NCI-H345 treated with DMSO at 0.1 percent for 48 hours (cell line): Measurements from ENCODE around the gene GPR157.
"Not testable (repeated sequence)": the region's sequence is repeated elsewhere in the genome, so short reads cannot be mapped to it uniquely, and the experiment has no call there.

ENCODE experiments used
- DNase-seq: peaks from one replicate; lab custom pipeline; 2025; ENCODE audit not compliant: unreplicated experiment; lab: John Stamatoyannopoulos, UW

GPR157 gene

DNA sequence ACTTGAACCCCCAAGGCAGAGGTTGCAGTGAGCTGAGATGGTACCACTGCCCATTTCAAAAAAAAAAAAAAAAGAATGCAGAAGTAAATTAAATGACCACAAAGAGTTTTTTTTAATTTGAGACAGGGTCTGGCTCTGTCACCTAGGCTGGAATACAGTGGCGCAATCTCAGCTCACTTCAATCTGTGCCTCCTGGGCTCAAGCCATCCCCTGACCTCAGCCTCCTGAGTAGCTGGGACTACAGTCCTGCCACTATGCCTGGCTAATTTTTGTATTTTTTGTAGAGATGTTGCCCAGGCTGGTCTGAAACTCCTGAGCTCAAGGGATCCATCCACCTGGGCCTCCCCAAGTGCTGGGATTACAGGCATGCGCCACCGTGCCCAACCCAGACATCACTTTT is 20.2 kb upstream of the GPR157 start:
- no peak for DNase-seq

DNA sequence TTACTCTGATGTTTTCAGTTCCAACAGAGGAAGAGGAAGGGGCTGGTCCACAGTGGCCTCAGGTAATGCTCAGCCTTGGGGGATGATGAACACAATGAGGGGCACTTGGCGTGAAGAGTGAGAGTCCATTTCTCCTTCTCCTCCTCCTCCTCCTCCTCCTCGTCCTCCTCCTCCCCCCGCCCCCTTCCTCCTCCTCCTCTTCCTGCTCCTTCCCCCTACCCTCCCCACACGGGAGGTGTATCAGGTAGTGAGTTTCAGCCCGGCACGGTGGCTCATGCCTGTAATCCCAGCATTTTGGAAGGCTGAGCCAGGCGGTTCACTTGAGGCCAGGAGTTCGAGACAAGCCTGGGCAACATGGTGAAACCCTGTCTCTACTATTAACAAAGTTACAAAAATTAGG is 17.3 kb upstream of the GPR157 start:
- DNase-seq: no peak

DNA sequence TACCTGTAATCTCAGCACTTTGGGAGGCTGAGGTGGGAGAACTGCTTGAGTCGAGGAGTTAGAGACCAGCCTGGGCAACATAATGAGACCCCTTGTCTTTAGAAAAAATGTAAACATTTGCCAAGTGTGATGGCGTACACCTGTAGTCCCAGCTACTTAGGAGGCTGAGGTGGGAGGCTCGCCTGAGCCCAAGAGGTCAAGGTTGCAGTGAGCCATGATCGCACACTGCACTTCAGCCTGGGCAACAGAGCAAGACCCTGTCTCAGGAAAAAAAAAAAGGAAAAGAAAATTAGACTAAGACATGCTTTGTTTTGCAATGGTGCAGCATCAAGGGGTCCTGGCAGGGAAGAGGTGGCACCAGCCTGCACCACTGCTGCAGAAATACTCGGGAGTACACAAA is 16.8 kb upstream of the GPR157 start:
- DNase-seq: no peak

DNA sequence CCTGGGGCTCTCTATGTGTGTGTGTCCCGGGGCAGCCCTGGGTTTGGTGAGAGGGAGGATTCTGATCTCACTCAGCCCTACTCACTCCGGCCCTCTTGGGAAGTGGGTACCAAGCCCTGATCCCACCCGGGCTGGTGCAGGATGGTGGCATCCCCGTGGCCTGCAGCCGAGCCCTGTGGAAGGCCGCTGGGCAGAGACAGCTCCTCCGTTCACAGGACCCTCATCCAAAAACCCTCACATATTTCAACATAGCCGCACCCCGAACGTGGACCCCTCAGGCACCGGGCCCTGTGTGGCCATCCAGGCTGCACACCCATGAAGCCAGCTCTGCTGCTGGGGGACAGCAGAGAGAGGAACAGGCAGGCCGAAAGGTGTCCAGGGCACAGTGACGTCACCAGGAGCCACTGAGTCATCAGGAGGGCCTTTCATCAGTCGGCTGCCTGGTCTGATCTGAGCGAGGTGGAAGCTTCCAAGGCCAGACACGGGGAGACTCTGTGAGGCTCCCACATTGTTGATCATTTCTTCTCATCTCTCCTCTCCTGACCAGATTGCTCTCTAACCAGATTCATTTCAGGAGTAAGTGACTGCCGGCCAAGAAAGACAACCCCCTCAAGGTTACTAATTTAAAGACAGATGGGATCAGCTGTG is 16.2 kb upstream of the GPR157 start:
- no peak for DNase-seq

DNA sequence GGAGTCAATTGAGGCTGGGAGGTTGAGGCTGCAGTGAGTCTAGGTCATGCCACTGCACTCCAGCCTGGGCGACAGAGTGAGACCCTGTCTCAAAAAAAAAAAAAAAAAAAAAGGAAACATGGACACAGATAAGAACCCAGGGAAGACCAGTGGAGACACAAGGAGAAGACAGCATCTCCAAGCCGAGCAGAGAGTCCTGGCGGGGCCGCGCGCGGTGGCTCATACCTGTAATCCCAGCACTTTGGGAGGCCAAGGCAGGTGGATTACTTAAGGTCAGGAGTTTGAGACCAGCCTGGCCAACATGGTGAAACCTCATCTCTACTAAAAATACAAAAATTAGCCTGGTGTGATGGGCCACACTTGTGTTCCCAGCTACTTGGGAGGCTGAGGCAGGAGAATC is 15.6 kb upstream of the GPR157 start:
- DNase-seq: not testable (repeated sequence)

DNA sequence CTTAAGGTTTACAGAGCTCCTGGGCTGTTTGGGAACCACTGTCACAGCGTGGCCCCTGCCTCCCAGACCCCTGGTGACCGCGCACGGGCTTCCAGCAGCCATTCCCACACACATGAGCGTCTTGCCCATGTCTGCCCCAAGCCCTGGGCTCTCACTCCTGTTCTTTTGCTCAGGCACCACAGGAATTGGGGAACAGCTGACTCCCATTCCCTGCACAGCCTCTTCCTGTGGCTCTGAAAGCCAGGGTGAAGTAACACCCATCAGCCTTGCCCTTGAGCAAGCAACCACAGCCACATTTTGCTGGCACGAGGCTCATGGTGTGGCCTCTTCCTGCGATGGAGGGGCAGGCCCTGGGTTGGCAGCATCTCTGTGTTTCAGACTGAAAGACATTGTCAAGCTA is 14.3 kb upstream of the GPR157 start:
- no peak for DNase-seq

DNA sequence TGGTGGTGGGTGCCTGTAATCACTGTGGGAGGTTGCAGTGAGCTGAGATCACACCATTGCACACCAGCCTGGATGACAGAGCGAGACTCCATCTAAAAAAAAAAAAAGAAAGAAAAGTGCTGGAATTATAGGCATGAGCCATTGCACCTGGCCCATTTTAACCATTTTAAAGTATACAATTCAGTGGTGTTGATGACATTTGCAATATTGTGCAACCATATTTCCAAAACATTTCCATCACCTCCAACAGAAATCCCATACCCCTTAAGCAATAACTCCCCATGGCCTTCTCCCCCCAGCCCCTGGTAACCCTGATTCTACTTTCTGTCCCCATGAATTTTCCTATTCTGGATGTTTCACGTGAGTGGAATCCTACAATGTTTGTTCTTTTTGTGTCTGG is 11.0 kb upstream of the GPR157 start:
- DNase-seq: no peak

DNA sequence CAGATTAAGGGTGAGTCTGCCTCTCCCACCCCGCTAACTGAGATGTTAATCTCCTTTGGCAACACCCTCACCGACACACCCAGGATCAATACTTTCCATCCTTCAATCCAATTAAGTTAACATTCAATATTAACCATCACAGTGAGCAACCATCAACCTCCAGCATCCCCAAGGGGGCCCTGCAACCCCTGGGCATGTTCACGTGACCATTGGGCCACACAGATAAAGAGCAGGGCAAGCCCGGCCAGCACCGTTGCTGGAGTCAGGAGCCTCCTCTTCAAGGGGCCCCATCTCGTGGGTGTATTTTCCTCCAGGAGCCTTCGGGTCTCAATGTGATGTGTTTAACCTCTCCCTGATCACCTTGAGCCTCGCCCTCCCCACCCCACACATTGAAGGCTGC is 8.0 kb upstream of the GPR157 start:
- no peak for DNase-seq

DNA sequence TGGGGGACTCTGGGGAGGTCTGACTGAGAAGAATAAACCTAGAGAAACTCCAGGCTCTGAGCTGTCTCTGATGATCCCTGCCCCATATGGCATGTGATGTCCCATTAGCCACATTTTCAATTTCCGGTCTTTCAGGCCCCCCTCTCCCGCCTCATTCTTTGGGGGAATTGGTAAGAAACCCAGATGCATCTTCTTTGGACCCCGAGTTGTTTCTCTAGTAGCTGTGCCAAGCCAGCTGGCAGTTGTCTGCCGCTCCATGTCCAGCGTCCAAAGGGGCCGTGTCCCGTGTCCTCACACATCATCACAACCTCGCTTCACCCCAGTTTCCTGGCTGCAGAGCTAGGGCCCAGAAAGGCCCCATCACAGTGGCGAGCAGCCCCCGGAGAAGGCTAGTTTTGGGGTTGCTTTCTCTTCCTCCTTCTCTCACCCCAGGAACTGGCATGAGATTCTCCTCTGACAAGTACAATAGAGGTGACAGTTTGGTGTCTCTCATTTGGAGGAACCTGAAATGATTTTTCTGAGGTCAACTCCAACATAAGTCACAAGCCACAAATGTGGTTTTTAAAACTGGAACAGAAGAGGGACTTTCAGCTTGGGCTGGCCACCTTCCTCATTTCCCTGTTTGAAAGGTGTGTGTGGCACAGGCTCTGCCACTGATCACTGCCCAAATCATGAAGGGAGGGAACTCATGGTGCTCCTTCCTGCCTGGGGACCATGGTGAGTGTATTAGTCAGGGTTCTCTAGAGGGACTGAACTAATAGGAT is 6.4 kb upstream of the GPR157 start:
- DNase-seq: no peak

DNA sequence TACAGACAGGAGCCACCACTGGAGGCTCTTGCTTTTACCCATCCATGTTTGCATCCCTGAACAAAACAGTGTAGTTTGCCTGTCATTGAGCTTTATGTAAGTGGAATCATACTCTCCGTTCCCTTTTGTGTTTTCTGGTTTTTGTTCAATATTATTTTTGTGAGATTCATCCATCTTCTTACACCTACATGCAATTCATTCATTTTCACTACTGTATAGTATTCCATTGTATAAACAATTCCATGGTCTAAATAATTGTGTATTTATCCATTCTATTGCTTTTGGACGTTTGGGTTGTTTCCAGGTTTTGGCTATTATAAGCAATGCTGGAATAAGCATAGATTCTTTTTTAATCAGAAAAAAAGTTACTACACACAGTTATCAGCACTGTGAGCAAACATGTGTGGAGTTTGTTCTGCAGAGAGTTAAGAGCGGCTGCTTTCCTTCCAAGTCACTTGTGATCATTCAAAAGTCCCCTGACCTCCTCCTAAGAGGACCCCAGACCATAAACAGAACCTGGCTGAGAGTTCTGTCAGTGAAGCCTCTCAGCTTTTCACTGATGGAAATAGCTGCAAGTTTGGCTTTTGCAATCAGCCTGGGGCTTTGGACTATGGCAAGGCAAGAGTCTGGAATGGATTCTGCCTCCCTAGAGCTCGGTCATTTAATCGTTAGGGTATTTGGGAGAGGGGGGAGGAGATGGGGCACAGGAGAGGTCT is 5.1 kb upstream of the GPR157 start:
- DNase-seq: no peak

DNA sequence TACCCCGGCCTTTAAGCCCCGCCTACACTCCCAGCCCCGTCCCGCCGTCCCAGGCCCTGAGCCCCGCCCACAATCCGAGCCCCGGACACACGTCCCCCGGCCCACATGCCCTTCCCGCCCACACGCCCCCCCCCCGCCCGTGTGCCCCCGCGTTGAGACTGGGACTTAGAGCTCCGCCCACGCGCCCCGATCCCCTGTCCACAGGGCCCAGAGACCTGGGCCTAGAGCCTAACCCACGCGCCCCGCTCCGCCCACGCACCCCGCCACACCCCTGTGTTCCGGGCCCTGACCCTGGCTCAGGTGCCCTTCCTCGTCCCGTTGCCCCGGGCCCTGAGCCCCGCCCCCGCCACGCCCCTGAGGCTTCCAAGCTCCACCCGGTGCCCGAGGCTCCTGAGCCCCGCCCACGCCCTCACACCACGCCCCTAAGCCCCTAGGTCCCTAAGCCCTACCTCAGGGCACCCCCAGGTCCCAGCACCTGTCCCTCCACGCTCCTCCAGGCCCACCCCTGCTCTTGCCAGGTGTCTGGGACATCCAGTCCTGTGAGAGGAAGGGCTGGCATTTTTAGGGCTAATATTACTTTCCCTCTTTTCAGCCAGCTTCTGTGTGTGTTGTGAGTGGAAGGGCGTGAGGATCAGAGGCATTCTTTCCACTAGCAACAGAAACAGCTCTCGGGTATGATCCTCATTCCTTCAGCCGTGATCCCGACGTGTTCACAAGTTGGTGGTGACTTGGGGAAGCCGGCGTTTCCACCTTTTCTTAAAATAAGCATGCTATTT is 552 bp upstream of the GPR157 start:
- DNase-seq: peak; percentile 38

DNA sequence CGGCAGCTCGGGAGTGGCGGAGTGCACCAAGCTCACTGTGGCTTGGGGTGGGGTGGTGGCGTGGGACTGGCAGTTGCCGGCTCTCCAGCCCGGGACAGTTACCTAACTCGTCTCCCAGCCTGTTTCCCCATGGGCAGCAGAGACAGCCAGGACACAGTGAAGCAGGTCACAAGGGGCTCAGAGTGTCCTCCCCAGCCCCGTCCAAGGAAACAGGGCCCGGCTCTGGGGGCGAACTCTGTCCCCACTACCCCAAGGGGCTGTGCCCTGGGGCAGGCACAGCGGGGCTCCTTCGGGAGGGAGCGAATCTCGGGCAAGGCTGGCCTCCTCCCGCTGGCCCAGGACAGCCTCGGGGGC is 759 bp downstream of the GPR157 start:
- DNase-seq: no peak

DNA sequence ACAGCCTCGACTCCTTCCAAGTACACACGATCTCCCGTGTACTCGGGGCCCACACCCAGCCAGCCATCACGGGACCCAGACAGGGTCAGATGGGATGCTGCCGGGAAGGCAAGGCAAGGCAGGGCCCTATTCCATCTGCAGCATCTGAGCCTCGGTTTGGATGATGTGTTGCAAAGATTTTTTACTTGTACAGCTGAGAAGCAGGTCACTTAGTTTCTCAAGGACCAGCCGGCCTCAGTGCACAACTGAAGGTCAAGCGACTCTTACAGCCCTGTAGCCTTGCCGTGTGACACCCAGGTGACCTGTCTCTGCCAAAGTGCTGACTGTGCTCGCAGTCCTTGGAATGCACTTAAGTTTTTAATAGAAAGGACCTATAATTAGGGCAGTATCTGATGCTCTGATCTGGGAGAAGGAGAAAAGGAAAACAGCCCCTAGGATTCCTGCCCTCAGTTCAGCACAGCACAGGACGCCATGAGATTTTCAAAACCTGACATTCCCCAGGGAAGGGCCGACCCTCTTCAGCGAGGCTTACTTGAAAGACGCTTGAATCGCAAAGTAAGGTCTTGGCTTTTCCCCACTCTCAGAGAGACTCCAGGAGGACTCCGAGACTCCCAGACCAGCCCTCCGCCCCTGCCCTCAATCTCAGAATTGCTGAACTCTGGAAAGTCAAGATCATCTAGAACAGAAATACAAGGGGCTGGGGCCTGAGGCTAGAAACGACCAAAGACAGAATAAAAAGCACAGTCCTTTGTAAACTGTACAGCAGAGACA is 1.3 kb downstream of the GPR157 start:
- DNase-seq: no peak

DNA sequence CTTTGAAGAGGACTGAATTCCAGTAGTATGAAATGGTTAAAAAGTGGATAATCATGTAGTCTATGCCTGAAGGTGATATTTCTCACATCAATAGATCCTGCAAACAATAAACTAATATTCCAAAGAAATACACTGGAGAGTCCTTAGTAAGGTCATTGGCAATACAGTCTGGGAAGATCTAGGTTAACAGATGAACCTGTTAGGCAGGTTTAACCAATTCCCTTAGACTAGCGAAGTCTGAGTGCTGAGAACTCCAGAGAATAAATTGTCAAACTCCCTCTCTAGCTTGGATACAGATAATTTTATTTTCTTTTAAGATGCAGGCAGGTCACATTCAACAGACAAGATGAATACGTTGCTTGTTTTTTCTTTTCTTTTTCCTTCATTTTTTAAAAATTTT is 2.4 kb downstream of the GPR157 start:
- no peak for DNase-seq

DNA sequence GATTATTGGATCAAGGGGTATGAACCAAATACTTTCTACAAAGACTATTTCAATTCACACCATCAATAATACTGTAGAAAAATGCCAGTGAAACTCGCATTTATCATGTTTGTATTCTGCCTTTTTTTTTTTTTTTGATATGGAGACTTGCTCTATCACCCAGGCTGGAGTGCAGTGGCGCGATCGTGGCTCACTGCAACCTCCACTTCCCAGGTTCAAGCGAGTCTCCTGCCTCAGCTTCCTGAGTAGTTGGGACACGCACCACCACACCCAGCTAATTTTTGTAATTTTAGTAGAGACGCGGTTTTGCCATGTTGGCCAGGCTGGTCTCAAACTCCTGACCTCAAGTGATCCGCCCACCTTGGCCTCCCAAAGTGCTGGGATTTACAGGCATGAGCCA is 3.1 kb downstream of the GPR157 start:
- DNase-seq: not testable (repeated sequence)

DNA sequence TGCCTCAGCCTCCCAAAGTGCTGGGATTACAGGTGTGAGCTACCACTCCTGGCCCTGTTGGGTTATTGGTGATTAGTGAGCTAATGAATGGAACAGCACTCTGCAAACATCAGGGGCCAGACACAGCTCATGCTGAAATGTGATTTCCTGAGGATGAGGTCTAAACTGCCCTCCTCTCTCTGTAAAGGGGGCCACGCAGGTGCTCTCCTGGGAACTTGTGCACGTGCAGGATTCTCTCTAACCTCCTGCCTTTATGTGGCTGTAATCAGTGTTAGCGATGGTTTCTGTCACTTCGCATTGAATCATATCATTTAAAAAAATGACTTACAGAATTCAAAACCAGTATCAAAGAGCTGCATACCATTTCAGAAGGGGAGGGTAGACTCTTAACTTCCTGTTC is 3.6 kb downstream of the GPR157 start:
- DNase-seq: no peak

DNA sequence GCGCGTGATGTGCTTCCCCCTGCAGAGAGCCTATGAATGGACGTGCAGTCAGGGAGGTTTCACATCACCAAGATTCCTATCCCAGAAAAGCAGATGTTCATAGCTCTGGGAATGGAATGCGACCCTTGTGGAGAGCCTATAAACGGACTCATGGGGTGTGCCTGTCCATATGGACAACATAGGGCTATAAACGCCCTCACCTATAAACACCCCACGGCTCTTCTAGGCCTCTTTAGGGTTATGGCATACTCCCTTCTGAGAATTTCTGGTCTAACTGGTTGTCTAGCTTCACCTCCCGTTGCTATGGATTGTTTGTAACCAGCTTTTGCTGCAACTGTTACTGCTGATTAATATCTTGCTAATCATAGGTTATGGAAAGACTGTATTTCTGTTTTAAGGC is 4.5 kb downstream of the GPR157 start:
- DNase-seq: not testable (repeated sequence)

DNA sequence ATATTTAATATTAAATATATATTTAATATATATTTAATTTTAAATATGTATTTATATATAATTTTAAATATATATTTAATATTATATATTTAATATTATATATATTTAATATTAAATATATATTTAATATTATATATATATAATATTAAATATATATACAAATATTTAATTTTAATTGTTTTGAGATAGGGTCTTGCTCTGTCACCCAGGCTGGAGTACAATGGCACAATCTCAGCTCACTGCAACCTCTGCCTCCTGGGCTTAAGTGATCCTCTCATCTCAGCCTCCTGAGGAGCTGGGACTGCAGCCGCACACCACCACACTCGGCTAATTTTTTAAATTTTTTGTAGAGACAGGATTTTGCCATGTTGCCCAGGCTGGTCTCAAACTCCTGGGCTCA is 5.2 kb downstream of the GPR157 start:
- DNase-seq: not testable (repeated sequence)

DNA sequence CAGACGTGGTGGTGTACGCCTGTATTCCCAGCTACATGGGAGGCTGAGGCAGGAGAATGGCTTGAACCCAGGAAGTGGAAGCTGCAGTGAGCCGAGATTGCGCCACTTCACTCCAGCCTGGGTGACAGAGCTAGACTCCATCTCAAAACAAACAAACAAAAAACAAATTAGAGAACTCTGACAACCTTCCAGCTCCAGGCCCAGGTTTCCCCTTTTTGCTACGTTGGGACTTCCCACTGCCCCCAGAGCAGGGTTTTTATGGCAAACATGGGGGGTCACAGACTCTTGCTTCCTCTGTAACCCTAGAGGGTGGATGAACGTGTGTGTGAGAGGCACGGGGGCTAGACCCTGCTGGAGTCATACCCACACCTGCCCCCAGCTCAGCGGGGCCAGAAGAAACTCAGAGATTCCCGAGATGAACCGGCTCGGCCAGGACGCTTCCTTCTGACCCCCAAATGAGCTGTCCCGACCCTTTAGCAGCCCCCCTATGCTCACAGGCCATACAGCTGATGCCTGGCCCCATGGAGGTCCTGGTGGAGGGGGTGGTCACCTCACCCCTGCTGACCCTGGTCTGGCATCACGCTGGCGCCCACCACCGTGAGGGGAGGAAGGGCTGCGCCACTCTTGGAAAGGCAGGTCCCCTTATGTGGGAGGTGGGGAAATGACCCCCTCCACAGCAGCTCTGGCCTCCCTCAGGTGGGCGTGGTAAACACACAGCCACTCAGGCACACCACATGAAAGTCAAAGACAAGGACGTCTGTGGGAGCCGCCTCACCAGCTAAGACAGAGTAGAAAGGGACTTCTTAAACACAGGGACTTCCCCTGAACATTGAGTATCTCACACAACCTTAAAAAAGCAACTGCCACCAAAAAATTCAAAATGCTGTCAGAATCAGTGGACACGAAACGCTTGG is 7.1 kb downstream of the GPR157 start:
- DNase-seq: no peak
